Measurements from ENCODE around the gene HOXC6. TPM values are rescaled to one million over a fixed set of nuclear protein-coding genes. Genes with fewer than 3 reads are reported as not detected.
"Not testable (repeated sequence)": the region's sequence is repeated elsewhere in the genome, so short reads cannot be mapped to it uniquely, and the experiment has no call there.

HOXC6 gene
- total RNA-seq, 5 donors from 2014 or later (not counting 1 experiment from before 2014, with no cell fraction given): not detected

GRCh38 chr12:54075974-54076373 lies 47.7 kb downstream of the HOXC6 start:
- POLR2A ChIA-PET: no interaction called here
- Mint-ChIP-seq H3K4me1 (peaks cover 5 to 15% (median 10%) of the 10 kb centered on the region in 3 donors), H3K36me3 (no peaks in the 10 kb centered on the region), H3K27me3 (peaks cover 10 to 18% of the 10 kb centered on the region in 2 donors), H3K9me3 (no peaks in the 10 kb centered on the region), H3K27ac (no peak overlapping the region), H3K4me3 (no peak overlapping the region)
- no peaks in the 10 kb centered on the region for H3K9me3 ChIP-seq
- no peaks in the 10 kb centered on the region for H3K36me3 ChIP-seq (ENCODE audit: control insufficient read depth in 2 of 2, extremely low read depth in 1 of 2, insufficient read depth in 1 of 2, low read length in 1 of 2)
- no peak for DNase-seq
- H3K4me3 ChIP-seq (ENCODE audit: control insufficient read depth in 1 of 2, extremely low read depth in 1 of 2, low read length in 1 of 2): no peak overlapping the region
- peaks cover 3 to 5% of the 10 kb centered on the region in 2 experiments for H3K27me3 ChIP-seq (replicated peaks in 1 of 2; ENCODE audit: control insufficient read depth in 2 of 2, extremely low read depth in 1 of 2, insufficient read depth in 2 of 2, low read length in 1 of 2)
- CTCF ChIA-PET: no interaction called here
- H3K27ac ChIP-seq (ENCODE audit: low read length): no peak overlapping the region
- no peak for ATAC-seq (replicated peaks in 1 of 4)
- peaks cover 0 to 7% of the 10 kb centered on the region in 2 experiments for H3K4me1 ChIP-seq (ENCODE audit: control insufficient read depth in 1 of 2, extremely low read depth in 1 of 2, insufficient read depth in 2 of 2, low read length in 2 of 2)

GRCh38 chr12:54077843-54078242 lies 49.6 kb downstream of the HOXC6 start:
- ATAC-seq (replicated peaks in 1 of 4); H3K4me3 ChIP-seq (ENCODE audit: control insufficient read depth in 1 of 2, extremely low read depth in 1 of 2, low read length in 1 of 2); H3K27me3 ChIP-seq (replicated peaks in 1 of 2; ENCODE audit: control insufficient read depth in 2 of 2, extremely low read depth in 1 of 2, insufficient read depth in 2 of 2, low read length in 1 of 2); H3K36me3 Mint-ChIP-seq; DNase-seq; POLR2A ChIA-PET; H3K36me3 ChIP-seq (ENCODE audit: control insufficient read depth in 2 of 2, extremely low read depth in 1 of 2, insufficient read depth in 1 of 2, low read length in 1 of 2); H3K9me3 ChIP-seq; H3K4me3 Mint-ChIP-seq; H3K27ac Mint-ChIP-seq; H3K9me3 Mint-ChIP-seq; H3K27ac ChIP-seq (ENCODE audit: low read length): not testable (repeated sequence)
- Mint-ChIP-seq H3K4me1 (peaks cover 19 to 31% (median 25%) of the 10 kb centered on the region in 3 donors), H3K27me3 (peaks cover 3 to 13% of the 10 kb centered on the region in 2 donors)
- H3K4me1 ChIP-seq (ENCODE audit: control insufficient read depth in 1 of 2, extremely low read depth in 1 of 2, insufficient read depth in 2 of 2, low read length in 2 of 2): peaks cover under 1 to 18% of the 10 kb centered on the region in 2 experiments
- CTCF ChIA-PET: interaction anchor here in 1 of 2 donors (0.6 kb wide), 1 partner anchor 119 kb away, joined by 3 read pairs; no protein-coding TSS in a partner anchor
- WGBS (ENCODE audit: insufficient coverage): 67% methylated on average over 4 of the region's 10 CpGs

DNA sequence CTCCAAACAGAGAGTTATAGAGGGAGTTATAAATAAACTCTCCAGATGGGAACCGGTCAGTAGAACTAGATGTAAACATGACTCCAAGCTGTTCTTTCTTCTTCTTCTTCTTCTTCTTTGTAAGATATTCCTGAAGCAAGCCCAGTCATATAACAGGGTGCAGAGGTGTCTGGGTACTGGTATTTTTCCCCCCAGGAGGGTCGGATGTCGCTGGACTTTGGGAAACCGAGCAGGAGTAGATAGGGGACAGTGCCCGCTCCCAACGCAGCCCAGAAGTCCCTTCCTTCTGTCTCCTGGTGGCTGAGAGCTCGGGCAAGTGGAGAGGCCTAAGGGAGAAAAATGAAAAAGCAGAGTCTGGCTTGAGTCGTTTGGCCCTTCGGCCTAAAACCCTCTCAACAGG lies 50.9 kb downstream of the HOXC6 start:
- POLR2A ChIA-PET; CTCF ChIA-PET; H3K27ac ChIP-seq (ENCODE audit: low read length); H3K9me3 Mint-ChIP-seq; H3K36me3 ChIP-seq (ENCODE audit: control insufficient read depth in 2 of 2, extremely low read depth in 1 of 2, insufficient read depth in 1 of 2, low read length in 1 of 2); ATAC-seq (replicated peaks in 1 of 4); H3K9me3 ChIP-seq; H3K4me3 ChIP-seq (ENCODE audit: control insufficient read depth in 1 of 2, extremely low read depth in 1 of 2, low read length in 1 of 2); DNase-seq; H3K27me3 ChIP-seq (replicated peaks in 1 of 2; ENCODE audit: control insufficient read depth in 2 of 2, extremely low read depth in 1 of 2, insufficient read depth in 2 of 2, low read length in 1 of 2); H3K36me3 Mint-ChIP-seq: not testable (repeated sequence)
- Mint-ChIP-seq H3K4me1 (peaks cover 25 to 42% (median 36%) of the 10 kb centered on the region in 3 donors), H3K4me3 (peak overlapping the region in 1 of 3 donors; percentile 10), H3K27ac (peak overlapping the region; percentile 8 to 28), H3K27me3 (peaks cover 3 to 13% of the 10 kb centered on the region in 2 donors)
- peaks cover 6 to 30% of the 10 kb centered on the region in 2 experiments for H3K4me1 ChIP-seq (ENCODE audit: control insufficient read depth in 1 of 2, extremely low read depth in 1 of 2, insufficient read depth in 2 of 2, low read length in 2 of 2)
- WGBS (ENCODE audit: insufficient coverage): 88% methylated on average over 4 of the region's 9 CpGs

Other genes starting within 250 kb of the HOXC6 start
- under 1 TPM in 1 of 5 donors, not detected in 4; 0.12 TPM for gene HOXC13, start 89.6 kb upstream of the HOXC6 start, total RNA-seq
- gene HOXC12, start 73.5 kb upstream of the HOXC6 start, total RNA-seq: not detected
- not detected for gene HOXC11, start 55.3 kb upstream of the HOXC6 start, total RNA-seq
- gene HOTAIR, start 53.5 kb upstream of the HOXC6 start, total RNA-seq: not detected
- gene HOXC10, start 43.3 kb upstream of the HOXC6 start, total RNA-seq: under 1 TPM in 1 of 5 donors, not detected in 4; 0.30 TPM
- gene HOXC9, start 28.3 kb upstream of the HOXC6 start, total RNA-seq: not detected
- gene HOXC8, start 19.5 kb upstream of the HOXC6 start, total RNA-seq: not detected
- not detected for gene HOXC5, start 4.6 kb downstream of the HOXC6 start, total RNA-seq
- gene HOXC4, start 25.4 kb downstream of the HOXC6 start, total RNA-seq: 1 to 10 TPM in 1 of 5 donors, under 1 TPM in 4; 0.36 to 1.4 (median 0.61) TPM
- gene SMUG1, start 160.5 kb downstream of the HOXC6 start, total RNA-seq: 10 to 100 TPM; 12.5 to 31.5 (median 23.9) TPM

Data from T-cell (primary cell).